GM18870 (cell line): Measurements from ENCODE around the gene FAM98C.

Source experiments
- ATAC-seq: cut with Tn5 transposase; IDR thresholded peaks from one replicate; pipeline ENCODE4 v1.9.1; 2021; ENCODE audit warnings: moderate library complexity; ENCODE audit not compliant: unreplicated experiment

FAM98C gene

DNA sequence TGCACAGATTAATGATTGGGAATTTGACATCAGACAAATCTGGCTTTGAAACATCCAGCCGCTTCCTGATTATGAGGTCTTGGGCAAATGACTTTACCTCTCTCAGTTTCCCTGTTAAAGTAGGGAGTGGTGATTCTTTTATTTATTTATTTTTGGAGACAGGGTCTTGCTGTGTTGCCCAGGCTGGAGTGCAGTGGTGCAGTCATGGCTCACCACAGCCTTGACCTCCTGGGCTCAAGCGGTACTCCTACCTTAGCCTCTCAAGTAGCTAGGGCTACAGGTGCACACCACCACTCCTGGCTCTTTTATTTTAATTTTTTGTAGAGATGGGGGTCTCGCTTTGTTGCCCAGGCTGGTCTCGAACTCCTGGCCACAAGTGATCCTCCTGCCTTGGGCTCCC lies 25.8 kb upstream of the FAM98C start:
- no peak for ATAC-seq

DNA sequence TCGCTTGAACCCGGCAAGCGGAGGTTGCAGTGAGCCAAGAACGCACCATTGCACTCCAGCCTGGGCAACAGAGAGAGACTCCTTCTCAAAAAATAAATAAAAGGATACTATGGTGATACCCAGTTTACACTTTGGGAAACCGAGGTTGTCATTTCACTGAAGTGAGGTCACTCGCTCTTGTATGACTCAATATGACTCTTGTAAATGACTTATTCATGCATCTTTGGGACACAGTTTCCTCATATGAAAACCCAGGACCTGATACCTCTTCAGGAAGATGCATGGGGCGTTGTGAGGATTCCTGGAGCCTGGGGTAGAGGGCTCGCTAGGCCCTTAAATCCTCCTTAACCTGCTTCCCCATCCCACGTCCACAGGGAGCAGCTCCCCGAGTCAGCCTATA lies 24.0 kb upstream of the FAM98C start:
- ATAC-seq: no peak

DNA sequence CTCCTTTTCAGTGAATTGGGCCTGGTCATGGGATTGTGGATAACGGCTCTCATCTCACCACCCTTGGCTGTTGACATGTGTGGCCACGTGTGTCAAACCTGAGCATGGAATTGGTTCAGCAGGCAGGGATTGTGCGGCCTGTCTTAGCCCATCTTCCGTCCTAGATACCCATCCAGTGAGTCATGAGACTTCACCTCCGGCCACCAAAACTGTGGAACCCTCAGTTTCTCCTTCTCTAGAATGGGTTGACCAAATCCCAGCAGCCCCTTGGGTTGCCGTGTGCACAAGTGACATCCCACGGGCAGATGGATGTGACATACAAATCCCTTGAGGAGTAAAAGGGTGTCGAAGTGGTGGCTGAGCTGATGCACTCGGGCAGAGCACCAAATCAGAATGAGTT lies 21.8 kb upstream of the FAM98C start:
- no peak for ATAC-seq

DNA sequence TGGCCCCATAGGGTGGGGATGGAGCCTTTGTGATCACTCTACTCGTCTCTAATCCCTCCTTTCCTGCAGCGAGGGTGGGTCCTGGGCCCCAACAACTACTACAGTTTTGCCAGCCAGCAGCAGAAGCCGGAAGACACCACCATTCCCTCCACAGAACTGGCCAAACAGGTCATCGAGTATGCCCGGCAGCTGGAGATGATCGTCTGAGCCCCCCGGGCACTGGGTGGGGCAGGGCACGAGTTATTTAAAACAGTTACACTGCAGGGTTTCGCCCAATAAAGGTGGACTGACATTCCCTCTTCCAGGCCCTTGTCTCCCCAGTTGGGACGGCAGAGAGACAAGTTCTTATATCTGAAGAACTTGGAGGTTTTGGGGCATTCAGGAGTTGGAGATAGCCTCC lies 19.7 kb upstream of the FAM98C start:
- no peak for ATAC-seq

DNA sequence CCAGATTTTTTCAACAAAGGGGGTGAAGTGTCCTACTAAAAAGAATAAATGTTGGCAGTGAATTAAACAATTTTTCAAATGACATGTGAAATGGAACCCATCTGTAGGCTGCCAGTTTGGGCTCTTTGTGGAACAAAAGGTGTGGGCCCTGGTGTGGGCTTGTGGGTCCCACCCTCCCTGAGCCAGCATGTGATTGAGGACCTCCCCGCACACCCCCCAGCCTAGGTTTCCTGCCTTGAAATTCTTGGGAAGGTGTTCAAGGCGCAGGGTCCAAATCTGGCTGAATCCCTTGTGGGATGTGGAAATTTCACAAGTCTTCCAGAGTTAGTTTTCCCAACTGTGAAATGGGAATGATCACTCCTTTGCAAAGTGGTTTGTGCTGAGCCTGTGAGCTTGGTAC lies 19.1 kb upstream of the FAM98C start:
- ATAC-seq: no peak

DNA sequence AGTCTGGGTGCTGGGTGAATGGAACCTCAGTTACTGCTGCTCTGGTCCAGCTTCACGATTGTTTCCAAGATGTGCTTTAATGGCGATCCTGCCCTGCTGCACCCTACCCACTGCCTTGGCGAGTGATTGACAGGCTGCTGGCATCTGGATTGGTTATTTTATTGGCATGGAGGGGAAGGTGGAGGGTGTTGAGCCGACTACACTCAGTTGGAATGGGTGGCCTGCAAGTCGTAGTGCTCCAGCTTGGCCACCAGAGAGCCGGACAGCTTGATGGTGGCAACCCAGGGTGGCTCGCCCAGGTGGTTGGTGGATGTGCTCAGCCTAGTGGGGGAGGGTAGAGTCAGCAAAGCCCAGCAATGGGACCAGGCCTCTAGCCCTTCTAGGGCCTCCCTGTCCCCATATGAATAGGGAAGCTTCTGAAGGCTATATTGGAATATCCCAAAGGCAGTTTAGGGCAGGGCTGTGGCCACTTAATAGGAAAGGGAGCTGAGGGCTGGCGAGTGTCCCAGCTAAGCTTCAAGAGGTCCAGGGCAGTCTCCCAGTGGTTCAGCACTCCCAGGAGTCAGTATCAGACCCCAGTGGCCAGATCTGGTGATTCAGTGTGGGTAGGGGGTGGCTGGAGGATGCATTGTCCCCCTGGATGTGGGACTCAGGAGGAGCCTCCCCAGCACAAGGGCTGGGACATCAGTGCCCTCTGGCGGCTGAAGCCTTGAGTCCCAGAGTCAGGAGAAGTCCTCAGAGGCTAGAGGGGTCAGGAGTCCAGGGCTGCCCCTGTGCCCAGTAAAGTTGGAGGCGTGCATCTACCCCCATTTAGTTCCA lies 18.5 kb upstream of the FAM98C start:
- no peak for ATAC-seq

DNA sequence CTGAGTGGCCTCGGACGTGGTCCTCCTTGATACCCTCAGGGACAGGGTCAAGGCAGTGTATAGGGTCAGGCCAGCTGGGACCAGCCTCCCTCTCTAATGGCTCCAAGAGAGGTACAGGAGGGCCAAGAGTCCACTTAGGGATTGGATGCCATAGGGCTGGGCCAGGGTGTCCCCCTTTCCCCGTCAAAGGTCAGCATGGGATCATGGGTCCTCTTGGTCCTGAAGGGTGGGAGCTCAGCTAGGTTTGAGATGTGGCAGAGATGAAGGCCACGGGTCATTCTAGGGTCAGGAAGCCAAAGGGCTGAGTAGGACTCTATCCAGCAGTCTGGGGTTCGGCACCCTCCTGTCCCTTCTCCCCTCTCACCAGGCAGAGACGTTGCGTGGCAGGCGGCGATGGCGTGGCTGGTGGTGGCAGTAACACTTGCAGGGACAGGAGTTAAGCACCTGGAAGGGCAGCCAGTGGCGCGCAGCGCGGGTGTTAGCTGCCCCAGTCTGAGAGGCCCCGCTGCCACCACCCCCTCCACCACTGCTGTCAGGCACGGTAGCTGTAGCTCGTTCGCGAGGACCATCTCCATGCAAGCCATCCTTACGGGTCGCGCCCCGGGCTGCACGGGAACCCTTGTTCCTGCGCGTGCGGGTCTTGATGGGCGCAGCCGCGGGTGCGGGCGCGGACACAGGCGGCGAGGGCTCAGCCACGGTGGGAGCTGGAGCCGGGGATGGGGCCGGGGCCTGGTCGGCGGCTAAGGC lies 17.7 kb upstream of the FAM98C start:
- no peak for ATAC-seq

DNA sequence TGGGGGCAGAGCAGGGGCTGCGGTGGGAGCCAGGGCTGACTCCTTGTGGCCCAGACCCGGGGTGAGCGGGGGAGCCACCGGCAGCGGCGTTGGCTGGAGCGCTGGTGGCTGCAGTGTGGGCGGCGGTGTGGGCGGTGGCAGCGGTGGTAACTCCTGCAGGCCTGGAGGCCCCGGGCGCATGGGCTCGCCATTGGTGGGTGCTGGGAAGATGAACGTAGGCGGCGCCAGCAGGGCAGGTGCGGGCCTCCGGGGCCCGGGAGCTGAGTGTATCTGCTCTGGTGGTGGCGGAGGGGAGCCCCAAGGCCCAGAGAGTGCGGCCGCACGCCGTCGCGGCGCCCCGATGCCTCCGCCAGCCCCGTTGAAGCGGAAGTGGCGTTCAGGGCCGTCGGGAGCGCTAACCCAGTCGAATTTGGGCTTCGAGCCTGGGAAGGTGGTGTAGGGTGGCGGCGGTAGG lies 17.1 kb upstream of the FAM98C start:
- no peak for ATAC-seq

DNA sequence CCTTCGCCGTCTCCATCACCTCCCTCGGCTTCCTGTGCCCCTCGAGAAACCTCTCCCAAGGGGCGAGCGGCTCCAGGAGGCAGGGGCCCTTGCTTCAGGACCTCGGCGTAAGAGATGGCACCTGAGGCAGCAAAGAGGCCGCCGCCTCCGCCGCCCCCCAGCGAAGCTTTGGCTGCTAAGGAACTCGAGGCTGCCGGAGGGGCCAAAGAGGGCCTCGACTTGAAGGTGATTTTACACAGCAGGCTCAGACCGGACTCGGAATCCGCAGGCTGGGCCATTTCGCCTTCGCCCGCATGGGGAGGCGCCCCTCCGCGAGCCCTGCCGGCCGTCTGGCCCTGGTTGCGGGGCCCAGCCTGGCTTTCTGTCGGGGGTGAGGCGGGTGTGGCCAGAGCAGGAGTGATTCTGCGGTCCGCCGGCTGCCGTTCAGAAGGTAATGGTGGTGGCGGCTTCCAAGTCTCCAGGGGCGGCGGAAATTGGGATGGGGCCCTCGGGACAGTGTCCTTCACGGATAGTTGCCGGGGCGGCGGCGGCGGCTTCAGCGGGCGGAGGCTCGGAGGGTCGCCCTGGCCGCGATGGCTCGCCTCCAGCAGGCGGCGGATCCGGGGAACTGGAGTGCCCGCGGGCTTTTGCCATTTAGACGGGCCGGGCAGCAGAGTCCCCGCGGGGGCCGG lies 16.5 kb upstream of the FAM98C start:
- ATAC-seq: no peak

DNA sequence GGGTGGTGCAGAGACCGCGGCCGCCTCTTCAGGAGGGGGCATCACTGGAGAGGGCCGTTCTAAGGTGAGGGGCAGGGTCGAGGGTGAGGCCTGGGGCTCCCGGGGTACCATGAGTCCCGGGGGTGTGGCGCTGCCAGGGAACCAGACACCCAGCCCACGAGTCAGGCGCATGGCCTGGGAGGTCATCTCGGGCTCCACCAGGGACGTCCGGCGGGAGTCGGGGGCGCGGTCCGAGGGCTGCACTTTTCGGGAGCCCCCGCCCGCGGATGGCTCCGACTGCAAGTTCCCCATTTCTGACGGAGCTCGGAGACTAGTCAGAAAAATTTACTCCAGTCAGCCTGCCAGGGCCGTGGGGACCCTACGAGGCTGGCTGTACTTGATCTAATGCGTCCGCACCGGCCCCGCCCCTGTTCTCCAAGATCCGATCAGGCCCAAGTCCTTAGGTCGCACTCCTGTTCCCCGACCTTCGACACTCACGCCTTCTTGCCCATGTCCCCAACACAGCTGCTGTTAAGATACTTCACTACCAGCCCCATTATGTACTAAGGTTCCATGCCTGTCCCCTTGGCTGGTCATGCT lies 15.8 kb upstream of the FAM98C start:
- no peak for ATAC-seq

DNA sequence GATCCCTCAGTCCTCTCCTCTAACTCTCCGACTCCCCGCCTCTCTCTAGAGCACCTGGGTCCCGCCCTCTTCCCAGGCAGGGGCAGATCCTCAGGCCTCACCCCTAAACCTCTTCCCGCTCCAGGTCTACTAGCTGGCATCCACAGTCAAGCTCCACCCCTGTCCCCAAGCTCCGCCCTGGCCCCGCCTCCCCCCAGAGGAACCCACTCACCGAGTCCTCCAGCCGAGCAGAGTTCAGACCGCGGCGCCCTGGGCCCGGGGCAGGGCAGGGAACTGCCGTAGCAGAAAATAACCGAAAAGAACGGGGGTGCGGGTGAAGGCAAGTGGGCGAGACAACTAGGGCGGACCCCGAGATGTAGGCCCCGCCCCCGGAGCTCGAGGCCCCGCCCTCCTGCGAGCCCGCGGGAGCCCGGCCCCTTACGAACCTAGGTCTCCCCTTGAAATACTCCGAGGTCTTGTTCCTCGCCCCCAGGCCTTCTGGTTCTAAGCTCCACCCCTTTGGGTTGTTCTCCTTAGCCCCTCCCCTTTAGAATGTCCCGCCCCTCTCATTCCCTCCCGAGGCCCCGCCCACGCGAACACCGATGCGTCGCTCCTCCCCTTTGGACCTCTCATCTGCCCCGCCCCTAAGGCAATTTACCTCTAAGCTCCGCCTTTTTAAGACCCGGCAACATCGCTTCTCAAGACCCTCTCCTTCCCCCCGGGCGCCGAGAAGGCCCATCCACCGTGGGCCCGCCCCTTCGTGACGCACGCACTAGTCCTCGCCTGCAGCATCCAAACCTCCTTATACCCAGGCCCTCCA lies 15.1 kb upstream of the FAM98C start, which contains the start of gene GGN:
Gene GGN (minus strand): TSS at position 485 of the 799 bp plus-strand sequence. CDS start 773 bp downstream, outside the sequence.
- no peak for ATAC-seq

DNA sequence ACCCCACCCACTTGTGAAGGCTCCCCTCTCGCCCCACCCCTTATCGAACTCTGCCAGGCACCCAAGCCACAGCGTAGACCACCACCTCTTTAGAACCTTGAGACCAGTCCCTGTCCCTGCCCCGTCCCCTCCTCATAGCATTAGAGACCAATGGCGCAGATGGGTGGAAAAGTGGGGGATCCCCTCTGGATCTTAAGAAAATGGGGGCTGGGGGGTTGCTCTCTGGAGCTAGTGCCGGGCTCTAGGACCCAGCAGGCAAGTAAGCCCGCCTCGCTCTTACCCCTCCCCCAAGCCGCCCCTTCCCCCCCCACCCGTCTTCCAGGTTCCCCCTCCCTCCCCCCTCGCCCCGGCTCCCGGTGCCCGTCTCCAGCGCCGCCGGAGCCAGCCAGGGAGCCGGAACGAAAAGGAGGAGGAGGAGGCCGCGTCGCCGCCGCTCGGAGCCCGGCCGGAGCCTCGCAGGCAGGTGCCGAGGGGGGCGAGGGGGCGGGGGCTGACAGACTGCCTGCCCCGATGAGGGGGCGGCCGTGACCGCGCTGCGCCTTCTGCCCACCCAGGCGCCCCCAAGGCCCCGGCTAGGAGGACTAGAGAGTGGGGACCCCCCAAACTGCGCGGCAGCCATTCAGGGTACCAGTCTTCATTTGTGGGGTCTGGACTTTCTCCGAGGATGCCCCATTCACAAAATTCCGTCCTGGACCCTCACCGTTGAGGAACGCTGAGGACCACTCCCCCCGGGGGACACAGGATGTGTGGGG lies 14.4 kb upstream of the FAM98C start, which contains the start of gene SPRED3:
Gene SPRED3 (plus strand): TSS at position 349 of the 752 bp plus-strand sequence. CDS start 1,606 bp downstream, outside the sequence.
- ATAC-seq: no peak

DNA sequence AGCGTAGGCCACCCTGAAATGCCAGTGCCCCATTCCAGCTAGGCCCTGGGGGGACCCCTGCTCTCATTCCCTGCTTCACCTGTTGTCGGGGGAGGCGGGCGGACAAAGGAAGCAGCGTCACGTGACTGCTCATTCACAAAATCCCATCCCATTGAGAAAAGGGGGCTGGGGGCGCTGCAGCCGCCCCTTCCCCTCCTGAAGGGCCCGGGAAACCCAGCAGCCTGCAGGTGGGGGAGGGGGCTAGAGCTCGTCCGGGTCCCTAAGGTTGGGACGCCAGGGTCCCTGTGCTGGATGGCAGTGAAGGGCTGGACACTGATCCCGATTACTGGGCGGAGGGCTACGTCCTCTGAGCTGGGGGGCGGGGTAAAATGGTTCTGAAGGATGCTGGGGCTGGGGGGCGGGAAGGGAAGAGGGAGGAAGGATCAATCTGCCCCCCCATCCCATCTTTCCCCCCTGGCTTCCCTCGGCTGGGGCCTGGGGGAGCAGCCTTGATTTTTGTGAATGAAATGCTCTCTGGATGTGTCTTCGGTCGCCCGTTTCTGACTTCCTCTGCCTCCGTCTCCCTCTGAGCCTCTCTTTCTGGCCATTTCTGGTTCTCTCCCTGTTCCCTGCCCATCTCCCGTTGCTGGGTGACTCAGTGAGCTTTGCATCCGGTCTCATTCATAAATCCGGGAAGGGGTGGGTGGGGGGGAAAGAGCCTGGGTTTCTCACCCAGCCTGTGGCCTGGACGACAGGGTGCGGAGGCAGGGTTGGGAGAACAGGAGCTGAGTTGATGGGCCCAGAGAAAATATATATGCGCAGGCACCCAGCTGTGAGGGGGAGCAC lies 13.6 kb upstream of the FAM98C start:
- ATAC-seq: no peak

DNA sequence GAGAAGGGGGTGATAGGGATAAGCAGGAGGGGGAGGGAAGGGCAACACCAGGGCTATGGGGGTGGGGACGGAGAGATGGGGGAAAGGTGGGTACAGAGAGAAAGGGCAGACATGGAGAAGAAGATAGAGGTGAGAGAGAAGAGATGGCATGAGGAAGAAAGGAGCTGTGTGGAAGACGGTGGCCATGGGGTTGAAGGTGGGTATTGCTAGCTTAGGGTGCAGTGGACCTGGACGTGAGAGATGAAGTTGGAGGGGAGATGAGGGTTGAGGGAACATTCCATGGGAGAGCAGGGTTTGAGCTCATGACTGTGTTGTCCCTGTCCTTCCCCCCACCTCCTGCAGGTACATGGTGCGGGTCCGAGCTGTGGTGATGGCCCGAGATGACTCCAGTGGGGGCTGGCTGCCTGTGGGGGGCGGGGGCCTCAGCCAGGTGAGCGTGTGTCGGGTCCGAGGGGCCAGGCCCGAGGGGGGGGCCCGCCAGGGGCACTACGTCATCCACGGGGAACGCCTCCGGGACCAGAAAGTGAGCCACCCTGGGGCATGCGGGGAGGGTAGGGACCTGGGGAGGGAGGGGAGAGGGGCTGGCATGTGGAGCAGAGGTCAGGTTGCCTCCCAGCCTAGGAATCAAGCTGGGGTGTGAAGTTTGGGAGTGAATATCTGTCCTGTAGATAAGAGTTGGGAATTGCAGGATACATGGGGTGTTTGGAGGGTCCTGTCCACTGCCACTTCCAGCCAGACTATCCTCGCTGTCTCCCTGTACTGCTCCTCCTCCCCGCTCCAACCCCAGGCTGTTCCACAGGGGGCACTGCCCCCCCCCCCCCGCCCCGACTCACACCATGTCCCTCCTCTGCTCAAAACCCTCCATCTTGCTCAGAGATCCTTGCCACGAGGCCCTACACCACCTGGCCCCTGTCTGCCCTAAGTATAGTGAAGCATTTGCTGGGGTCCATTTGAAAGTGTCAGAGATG lies 12.7 kb upstream of the FAM98C start:
- ATAC-seq: no peak

DNA sequence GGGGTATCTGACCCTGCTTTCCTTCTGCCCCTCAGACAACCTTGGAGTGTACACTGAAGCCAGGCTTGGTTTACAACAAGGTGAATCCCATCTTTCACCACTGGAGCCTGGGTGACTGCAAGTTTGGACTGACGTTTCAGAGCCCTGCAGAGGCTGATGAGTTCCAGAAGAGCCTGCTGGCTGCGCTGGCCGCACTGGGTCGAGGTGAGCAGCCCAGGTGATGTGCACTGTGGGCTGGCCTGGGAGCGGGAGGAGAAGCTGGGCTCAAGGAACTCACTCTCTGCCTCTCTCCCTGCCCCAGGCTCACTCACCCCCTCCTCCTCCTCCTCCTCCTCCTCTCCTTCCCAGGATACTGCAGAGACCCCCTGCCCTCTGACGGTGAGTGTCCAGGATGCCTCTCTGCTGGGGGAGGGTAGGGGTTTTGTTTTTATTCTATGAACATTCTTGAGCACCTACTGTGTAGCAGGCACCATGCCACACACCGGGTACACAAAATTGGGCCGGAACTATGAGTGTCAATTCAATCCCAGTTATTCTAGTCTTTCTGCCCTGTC lies 10.9 kb upstream of the FAM98C start:
- ATAC-seq: no peak

DNA sequence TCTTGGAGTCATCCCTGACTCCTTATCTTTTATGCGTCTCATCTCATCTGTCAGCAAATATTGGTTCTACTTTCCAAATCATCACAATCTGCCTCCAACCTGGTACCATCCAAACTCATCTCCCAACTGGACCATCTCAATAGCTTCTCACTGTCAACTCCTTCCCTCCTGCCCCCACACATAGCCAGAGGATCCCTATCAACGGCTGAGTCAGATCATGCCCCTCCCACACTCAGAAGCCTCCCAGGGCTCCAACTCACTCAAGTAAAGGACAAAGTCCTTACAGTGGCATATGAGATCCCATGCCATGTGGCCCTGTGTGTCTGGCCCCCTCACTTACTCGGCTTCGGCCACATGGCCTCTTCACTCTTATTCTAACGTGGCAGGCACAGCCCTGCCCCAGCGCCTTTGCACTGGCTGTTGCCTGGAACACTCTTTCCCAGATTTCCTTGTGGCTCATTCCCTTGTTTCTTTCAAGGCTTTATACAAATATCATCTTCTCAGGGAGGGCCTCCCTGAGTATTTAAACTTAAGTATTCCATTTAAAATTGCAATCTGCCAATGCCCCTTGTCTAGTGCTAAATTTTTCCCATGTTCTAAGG lies 10.1 kb upstream of the FAM98C start:
- no peak for ATAC-seq

DNA sequence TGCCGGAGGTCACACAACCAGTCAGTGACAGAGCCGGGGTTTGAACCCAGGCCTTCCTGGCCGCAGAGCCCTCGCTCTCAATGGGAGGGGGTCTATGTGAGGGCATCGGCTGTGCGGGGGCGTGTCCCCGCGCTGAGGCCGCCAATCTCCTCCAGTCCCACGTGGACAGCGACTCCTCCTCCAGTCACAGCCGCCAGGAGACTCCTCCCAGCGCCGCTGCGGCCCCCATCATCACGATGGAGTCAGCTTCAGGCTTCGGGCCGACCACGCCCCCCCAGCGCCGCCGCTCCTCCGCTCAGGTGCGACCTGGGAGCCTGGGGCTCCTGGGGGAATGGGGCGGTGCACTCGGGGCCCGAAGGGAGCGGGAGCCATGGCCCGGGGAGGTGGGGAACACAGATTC lies 8.4 kb upstream of the FAM98C start:
- no peak for ATAC-seq
